KBM-7 (cell line): ENCODE results near the gene FAM163A.

Experiments
- DNase-seq: peaks from one replicate; pipeline ENCODE4 v3.0.0-alpha.2; 2015
- in situ Hi-C: fragments of 300-500 bp; cut with MboI; formaldehyde crosslinking; loops from 2 replicates; pipeline ENCODE4 v1.14.3; 2020; ENCODE audit warnings: low sequenced_read_pairs, low pct_unique_long_range_greater_than_20kb, mixed read lengths

Gene FAM163A

GRCh38 chr1:179745743-179746142, 2.7 kb downstream of the FAM163A start:
- DNase-seq: no peak
- in situ Hi-C loops: no loop called here

DNA sequence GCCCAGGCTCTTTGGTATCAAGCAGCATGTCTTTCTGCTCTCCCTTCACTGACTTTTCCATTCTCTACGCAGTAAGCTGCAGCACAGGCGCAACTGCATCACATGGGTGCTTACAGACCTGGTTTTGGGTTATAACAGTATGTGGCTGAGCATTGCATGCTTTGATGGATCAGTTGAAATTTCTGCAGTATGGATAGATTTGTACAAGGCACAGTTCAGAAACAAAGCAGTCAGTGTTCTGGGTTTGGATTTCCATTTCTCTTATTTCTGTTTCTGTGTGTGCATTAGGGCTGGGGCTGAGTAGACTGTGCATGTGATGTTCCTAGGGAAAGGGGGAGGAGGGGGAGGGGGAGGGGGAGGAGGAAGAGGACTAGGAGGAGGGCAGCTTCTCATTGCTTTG, 4.5 kb downstream of the FAM163A start:
- DNase-seq: no peak
- in situ Hi-C loops: no loop called here

DNA sequence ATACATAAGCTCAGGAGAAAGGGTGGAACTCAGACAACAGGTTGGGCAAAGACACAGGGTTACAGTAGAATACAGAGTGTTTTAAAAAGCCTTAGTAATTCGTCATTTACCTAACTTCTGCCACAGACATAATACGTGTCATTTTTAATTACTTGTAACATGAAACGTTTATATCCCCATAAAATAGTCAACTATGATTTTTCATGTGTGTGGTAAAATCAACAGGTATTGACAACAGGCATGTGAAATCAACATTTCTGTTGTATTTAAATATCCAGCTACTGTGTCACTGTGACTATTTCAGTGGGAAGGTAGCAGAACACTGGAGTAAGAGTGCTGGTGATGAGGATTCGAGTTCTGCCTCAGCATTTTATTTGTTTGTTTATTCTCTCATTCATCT, 5.7 kb downstream of the FAM163A start:
- no peak for DNase-seq
- in situ Hi-C loops: no loop called here

DNA sequence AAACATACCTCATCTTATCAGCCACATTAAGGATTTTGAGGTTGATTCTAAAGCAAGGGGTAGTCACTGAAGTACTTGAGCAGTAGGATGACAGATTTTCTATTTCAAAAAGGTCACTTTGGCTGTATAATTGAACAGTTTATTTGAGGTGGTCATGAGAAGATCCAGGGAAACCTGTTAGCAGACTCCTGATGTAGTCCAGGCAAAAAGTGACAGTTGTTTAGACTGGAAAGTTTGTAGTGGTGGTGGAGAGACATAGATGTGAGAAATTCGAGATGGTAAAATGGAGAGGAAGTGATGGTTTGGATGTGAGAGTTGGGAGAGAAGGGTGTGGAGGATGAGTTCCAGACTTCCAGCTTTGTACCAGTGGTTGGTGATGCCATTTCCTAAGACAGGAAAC, 7.5 kb downstream of the FAM163A start:
- in situ Hi-C loops: no loop called here
- no peak for DNase-seq

DNA sequence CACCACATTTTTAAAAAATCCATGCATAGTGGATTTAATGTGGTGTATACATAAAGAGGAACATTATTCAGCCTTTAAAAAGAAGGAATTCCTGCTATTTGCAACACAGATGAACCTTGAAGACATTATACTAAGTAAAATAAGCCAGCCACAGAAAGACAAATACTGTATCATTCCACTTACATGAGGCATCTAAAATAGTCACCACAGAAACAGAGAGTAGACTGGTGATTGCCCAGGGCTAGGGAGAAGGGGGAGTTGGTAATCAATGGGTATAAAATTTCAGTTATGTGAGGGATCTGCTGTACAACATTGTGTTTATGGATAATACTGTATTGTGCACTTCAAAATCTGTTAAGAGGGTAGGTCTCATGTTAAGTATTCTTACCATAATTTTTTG, 10.0 kb downstream of the FAM163A start:
- no peak for DNase-seq
- in situ Hi-C loops: no loop called here

DNA sequence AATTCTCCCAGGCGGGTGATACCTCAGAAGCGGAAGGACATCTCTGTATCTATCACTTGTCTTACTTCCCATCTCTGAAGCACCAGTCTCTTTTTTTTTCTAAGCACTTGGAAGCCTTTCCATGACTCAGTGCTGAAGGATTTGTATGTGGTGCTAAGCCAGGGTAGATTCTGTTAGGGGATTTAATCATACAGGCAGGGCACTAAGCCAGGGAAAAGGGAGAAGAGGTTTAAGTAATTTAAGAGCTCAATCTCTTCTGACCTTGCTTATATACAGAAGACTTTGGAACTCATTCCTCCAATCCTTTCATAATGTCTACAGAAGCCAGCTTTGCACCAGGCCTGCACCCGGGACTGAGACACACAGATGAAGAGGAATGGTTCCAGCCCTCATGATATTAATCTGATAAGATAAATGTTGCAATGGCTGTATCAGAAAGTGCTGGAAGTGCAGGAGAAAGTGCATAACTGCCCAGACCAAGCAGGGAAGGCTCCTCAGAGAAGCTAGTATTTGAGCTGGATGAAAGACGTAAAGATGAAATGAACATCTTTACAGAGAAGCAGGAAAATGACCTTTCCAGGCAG, 11.0 kb downstream of the FAM163A start:
- no peak for DNase-seq
- in situ Hi-C loops: no loop called here

DNA sequence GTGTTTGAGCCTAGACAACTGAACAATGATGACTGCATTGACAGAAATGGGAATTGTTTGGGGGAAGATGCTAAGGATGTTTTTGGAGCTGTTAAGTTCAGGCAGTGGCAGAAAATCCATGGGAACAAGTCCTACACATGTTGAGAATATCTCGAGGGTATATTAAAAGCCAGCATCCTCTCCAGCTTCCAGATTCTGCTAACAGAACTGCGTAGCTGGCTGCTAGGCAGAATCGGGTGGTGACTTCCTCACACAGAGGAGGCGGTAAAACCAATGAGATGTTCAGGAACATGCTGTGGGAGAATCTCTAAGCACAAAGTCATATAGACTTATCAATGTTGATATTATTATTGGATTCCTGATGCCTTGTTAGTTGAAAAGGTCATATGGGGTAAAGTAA, 14.8 kb downstream of the FAM163A start:
- no peak for DNase-seq
- in situ Hi-C loops: no loop called here

- no peak for DNase-seq
Observed at GRCh38 chr1:179760521-179760920, 17.4 kb downstream of the FAM163A start.

GRCh38 chr1:179761296-179761695, 18.2 kb downstream of the FAM163A start:
- in situ Hi-C loops: no loop called here

More at GRCh38 chr1:179760521-179760920, 17.4 kb downstream of the FAM163A start:
- in situ Hi-C loops: no loop called here

DNA sequence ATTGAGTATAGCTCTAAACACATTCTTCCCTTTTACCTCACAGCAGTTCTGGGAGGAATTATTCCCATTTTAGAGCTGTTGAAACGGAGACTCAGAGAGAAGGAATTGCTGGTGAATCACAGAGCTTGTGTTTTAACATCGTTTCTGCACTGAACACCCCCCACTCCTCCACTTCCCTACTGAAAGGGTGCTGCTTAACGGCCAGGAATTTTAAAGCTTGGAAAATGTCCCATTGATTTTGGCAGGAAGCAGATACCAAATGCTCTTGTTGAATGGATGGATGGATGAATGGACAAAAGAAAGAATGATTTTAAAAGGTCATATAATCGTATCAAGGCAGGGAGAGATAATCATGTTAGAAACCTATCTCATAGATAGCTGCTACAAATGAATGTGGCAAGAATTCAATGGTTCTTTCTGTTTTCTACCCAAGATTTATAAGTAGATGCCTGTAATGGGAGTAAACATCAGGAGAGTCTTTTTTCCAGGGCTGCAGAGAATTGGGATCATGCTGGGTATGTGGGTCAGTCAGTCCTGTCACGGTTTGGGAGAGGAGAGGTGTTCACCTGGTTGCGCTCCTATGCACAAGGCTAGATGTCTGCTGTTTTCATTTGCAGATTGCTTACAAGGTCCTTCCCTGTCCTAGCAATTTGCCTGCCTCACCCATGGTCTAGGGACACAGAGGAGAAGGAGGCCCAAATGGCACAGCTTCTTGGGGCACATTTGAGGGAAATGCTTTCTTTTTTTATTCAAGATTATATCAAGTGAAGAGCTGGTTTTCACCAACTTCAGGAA, 19.0 kb downstream of the FAM163A start:
- in situ Hi-C loops: no loop called here
- DNase-seq: no peak

More at GRCh38 chr1:179761296-179761695, 18.2 kb downstream of the FAM163A start:
- DNase-seq: no peak

- in situ Hi-C loops: no loop called here
Observed at GRCh38 chr1:179767177-179767581, 24.1 kb downstream of the FAM163A start.

DNA sequence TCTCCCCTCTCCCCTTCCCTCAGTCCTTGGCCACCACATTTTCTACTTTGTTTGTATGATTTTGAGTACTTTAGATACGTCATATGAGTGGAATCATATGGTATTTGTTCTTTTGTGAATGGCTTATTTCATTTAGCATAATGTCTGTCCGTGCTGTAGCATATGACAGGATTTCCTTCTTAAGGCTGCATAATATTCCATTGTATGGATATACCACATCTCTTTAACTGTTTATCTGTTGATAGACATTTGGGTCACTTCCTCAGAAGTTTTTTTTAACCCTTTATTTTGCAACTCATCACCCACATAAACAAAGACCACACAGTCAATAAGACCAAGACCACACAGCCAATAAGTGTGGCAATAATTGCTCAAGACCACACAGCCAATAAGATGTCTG, 24.9 kb downstream of the FAM163A start:
- in situ Hi-C loops: no loop called here
- DNase-seq: no peak

More at GRCh38 chr1:179767177-179767581, 24.1 kb downstream of the FAM163A start:
- DNase-seq: no peak

DNA sequence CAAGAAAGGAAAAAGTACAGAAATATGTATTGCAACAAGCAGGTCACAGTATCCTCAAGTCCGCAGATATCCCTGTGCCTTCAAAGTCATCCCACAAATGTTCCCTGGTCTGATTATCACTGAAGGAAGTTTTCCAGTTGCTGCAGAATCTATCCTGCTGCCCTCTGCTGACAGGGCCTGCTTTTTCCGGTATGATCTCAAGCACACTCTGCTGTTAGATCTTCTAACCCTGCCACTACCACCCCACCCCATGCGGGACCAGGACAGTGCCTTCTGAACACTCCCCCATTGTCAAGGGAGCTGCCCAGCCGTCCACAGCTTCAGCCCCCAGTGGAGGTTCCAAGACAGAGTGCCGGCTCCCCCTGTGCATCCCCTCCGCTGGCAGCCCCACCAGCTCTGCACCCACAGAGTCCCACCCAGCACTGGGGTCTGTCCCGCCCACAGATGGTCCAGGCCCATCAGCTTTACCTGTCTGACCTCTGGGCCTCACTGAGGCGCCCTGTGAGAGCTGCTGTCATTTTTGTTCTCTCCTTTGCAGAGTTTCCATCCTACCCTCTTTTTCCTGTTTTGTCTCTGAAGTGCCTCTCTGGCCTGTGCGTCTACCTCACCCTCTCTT, 27.9 kb downstream of the FAM163A start:
- in situ Hi-C loops: no loop called here
- DNase-seq: no peak

- in situ Hi-C loops: no loop called here
- DNase-seq: no peak
Observed at GRCh38 chr1:179773264-179773663, 30.2 kb downstream of the FAM163A start.

- DNase-seq: no peak
- in situ Hi-C loops: no loop called here
Observed at GRCh38 chr1:179774000-179774399, 30.9 kb downstream of the FAM163A start.

- in situ Hi-C loops: no loop called here
- DNase-seq: no peak
Observed at GRCh38 chr1:179774566-179774965, 31.5 kb downstream of the FAM163A start.

GRCh38 chr1:179775009-179775408, 31.9 kb downstream of the FAM163A start:
- no peak for DNase-seq
- in situ Hi-C loops: no loop called here

DNA sequence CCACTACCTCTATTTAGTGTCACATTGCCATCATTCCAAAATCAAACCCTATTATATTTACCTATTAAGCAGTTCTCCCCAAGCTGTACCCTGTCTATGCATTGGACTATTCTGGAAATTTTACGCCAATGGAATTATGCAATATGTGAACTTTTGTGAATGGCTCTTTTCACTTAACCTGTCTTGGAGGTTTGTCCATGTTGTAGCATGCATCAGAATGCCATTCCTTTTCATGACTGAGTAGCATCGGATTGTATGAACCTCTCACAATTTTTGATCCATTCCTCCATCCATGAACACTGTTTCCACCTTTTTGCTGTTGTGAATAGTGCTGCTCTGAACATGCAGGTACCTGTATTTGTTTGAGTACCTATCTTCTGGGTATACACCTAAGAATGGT, 33.7 kb downstream of the FAM163A start:
- in situ Hi-C loops: no loop called here
- DNase-seq: no peak

- in situ Hi-C loops: no loop called here
- DNase-seq: no peak
Observed at GRCh38 chr1:179777731-179778130, 34.6 kb downstream of the FAM163A start.

GRCh38 chr1:179779645-179780272, 36.7 kb downstream of the FAM163A start:
- DNase-seq: no peak
- in situ Hi-C loops: no loop called here
